Measurements from ENCODE around the gene HSF4.

DNA sequence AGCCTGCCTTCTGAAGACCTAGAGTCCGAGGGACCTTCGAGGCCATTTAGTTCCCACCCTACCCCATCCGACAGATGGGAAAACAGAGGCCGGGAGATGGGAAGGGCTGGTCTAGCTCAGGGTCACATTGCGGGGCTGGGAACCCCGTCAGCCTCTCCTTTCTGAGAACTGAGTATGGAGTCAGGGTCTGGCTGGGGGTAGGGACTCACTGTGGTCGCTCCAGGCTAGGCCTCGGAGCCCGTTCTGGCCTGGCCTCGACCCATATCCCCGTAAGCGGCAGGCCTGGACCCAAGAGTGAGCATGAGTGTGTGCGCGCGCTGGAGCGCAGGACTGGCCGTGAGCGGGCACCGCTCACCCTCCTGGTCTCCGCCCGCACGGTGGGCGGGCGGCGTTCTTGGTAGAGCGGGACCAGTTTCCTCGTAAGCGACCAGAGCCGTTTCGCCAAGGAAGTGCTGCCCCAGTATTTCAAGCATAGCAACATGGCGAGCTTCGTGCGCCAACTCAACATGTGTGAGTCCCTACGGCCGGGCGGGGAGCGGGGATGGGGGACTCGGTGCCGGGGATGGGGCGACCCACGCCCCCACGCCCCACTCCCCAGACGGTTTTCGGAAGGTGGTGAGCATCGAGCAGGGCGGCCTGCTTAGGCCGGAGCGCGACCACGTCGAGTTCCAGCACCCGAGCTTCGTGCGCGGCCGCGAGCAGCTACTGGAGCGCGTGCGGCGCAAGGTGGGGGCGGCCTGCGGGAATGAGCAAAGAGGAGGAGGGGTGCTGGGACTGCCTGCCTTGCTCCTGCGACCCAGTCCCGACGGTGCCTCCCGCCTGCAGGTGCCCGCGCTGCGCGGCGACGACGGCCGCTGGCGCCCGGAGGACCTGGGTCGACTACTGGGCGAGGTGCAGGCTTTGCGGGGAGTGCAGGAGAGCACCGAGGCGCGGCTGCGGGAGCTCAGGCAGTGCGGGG, 855 bp downstream of the HSF4 start:
- TF ChIP-seq POLR2AphosphoS5 (IDR thresholded peaks at IDR 0.05; ENCODE audit: borderline replicate concordance, low read depth, low read length) (no peak), EZH2 (IDR thresholded peaks at IDR 0.05) (no peak), FOXP2 (optimal IDR thresholded peaks at IDR 0.05; ENCODE audit: control extremely low read depth, extremely low read length, insufficient read depth) (no peak)

Measured in SK-N-MC (cell line).